ENCODE results near the gene PACRG. TPM values are rescaled to one million over a fixed set of nuclear protein-coding genes. Genes with fewer than 3 reads are reported as not detected.

PACRG gene
- polyA plus RNA-seq, 1 donor from 2014 or later = 16.6 TPM

DNA sequence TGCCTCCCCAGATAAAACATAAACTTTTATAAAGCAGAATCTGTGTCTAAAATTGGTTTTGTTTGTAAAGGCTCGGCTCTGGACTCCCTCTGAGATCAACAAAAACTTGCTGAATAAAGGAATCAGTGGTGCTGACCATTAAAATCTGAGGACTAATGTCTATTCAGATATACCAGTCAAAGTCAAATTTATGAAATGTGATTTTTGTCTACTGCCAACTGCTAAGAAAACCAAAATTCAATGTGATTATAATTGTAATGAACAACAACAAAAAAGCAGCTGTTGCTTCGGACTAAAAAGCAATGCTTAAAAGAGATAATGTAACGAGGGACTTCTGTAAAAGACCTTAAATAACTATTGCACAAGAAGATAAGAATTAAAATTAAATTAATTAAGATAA is 26.8 kb upstream of the PACRG start:
- TF ChIP-seq MXI1 (conservative IDR thresholded peaks at IDR 0.05; ENCODE audit: poor library complexity, severe bottlenecking) (no peak), TAF1 (IDR thresholded peaks at IDR 0.05; ENCODE audit: low read depth) (no peak), EP300 (conservative IDR thresholded peaks at IDR 0.05; ENCODE audit: poor library complexity, severe bottlenecking) (no peak), EZH2 (IDR thresholded peaks at IDR 0.05; ENCODE audit: borderline replicate concordance, insufficient read depth, low read length, poor library complexity, severe bottlenecking) (no peak), SMC3 (conservative IDR thresholded peaks at IDR 0.05; ENCODE audit: poor library complexity) (no peak), RAD21 (conservative IDR thresholded peaks at IDR 0.05) (no peak), POLR2AphosphoS5 (IDR thresholded peaks at IDR 0.05) (no peak)
- TF ChIP-seq, protein P1, sequence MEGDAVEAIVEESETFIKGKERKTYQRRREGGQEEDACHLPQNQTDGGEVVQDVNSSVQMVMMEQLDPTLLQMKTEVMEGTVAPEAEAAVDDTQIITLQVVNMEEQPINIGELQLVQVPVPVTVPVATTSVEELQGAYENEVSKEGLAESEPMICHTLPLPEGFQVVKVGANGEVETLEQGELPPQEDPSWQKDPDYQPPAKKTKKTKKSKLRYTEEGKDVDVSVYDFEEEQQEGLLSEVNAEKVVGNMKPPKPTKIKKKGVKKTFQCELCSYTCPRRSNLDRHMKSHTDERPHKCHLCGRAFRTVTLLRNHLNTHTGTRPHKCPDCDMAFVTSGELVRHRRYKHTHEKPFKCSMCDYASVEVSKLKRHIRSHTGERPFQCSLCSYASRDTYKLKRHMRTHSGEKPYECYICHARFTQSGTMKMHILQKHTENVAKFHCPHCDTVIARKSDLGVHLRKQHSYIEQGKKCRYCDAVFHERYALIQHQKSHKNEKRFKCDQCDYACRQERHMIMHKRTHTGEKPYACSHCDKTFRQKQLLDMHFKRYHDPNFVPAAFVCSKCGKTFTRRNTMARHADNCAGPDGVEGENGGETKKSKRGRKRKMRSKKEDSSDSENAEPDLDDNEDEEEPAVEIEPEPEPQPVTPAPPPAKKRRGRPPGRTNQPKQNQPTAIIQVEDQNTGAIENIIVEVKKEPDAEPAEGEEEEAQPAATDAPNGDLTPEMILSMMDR (IDR thresholded peaks at IDR 0.05; ENCODE audit: poor library complexity, severe bottlenecking) = no peak
- TF ChIP-seq, protein P2, sequence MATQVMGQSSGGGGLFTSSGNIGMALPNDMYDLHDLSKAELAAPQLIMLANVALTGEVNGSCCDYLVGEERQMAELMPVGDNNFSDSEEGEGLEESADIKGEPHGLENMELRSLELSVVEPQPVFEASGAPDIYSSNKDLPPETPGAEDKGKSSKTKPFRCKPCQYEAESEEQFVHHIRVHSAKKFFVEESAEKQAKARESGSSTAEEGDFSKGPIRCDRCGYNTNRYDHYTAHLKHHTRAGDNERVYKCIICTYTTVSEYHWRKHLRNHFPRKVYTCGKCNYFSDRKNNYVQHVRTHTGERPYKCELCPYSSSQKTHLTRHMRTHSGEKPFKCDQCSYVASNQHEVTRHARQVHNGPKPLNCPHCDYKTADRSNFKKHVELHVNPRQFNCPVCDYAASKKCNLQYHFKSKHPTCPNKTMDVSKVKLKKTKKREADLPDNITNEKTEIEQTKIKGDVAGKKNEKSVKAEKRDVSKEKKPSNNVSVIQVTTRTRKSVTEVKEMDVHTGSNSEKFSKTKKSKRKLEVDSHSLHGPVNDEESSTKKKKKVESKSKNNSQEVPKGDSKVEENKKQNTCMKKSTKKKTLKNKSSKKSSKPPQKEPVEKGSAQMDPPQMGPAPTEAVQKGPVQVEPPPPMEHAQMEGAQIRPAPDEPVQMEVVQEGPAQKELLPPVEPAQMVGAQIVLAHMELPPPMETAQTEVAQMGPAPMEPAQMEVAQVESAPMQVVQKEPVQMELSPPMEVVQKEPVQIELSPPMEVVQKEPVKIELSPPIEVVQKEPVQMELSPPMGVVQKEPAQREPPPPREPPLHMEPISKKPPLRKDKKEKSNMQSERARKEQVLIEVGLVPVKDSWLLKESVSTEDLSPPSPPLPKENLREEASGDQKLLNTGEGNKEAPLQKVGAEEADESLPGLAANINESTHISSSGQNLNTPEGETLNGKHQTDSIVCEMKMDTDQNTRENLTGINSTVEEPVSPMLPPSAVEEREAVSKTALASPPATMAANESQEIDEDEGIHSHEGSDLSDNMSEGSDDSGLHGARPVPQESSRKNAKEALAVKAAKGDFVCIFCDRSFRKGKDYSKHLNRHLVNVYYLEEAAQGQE (IDR thresholded peaks at IDR 0.05; ENCODE audit: borderline replicate concordance) = no peak

DNA sequence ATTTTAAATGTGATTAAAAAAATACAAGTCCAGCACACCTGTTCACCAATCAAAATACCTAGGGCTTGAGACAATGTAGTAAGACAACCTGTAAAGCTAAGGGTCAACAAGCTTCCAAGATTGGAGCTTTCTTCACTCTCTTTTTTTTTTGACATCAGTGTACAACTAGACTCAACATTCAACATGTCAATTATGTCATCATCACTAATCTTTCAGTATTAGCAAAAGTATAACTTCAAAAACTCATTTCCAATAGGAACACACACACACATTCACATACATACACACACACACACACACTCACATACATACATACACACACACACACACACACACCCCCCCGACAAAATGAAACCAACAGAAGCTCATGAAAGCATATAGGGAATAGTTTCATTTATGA is 26.2 kb upstream of the PACRG start:
- Histone ChIP-seq H4K20me1 (ENCODE audit: insufficient read depth) (no peaks in the 10 kb centered on the region), H3K79me2 (replicated peaks; ENCODE audit: insufficient read depth, low read length) (no peaks in the 10 kb centered on the region), H3F3A (ENCODE audit: insufficient read depth, low read length, poor library complexity, severe bottlenecking) (no peaks in the 10 kb centered on the region), H3K9ac (ENCODE audit: low read length) (no peak overlapping the region), H3K9me2 (ENCODE audit: insufficient read depth, low read length) (no peaks in the 10 kb centered on the region), H3K4me3 (ENCODE audit: low read length) (no peak overlapping the region), H3K4me2 (ENCODE audit: low read length) (no peak overlapping the region), H3K36me3 (ENCODE audit: insufficient read depth, low read length) (no peaks in the 10 kb centered on the region), H2AFZ (ENCODE audit: low read depth, low read length) (no peak overlapping the region), H3K27ac (ENCODE audit: low read length) (no peak overlapping the region), H3K9me3 (ENCODE audit: low read length) (no peaks in the 10 kb centered on the region), H3K27me3 (ENCODE audit: insufficient read depth, low read depth, low read length) (no peaks in the 10 kb centered on the region)
- TF ChIP-seq TAF1 (IDR thresholded peaks at IDR 0.05; ENCODE audit: low read depth) (no peak), EP300 (conservative IDR thresholded peaks at IDR 0.05; ENCODE audit: poor library complexity, severe bottlenecking) (no peak), MXI1 (conservative IDR thresholded peaks at IDR 0.05; ENCODE audit: poor library complexity, severe bottlenecking) (no peak), SMC3 (conservative IDR thresholded peaks at IDR 0.05; ENCODE audit: poor library complexity) (no peak), EZH2 (IDR thresholded peaks at IDR 0.05; ENCODE audit: borderline replicate concordance, insufficient read depth, low read length, poor library complexity, severe bottlenecking) (no peak), POLR2AphosphoS5 (IDR thresholded peaks at IDR 0.05) (no peak), RAD21 (conservative IDR thresholded peaks at IDR 0.05) (no peak)
- TF ChIP-seq, protein P2 (IDR thresholded peaks at IDR 0.05; ENCODE audit: borderline replicate concordance) = no peak
- TF ChIP-seq, protein P1 (IDR thresholded peaks at IDR 0.05; ENCODE audit: poor library complexity, severe bottlenecking) = no peak

More for the DNA sequence above, 26.8 kb upstream of the PACRG start:
- no peak overlapping the region for H3K27ac ChIP-seq (ENCODE audit: low read length)
- H4K20me1 ChIP-seq (ENCODE audit: insufficient read depth) = no peaks in the 10 kb centered on the region
- no peak overlapping the region for H3K9ac ChIP-seq (ENCODE audit: low read length)
- H2AFZ ChIP-seq (ENCODE audit: low read depth, low read length) = no peak overlapping the region
- no peaks in the 10 kb centered on the region for H3K79me2 ChIP-seq (replicated peaks; ENCODE audit: insufficient read depth, low read length)
- no peak overlapping the region for H3K4me2 ChIP-seq (ENCODE audit: low read length)
- no peaks in the 10 kb centered on the region for H3K36me3 ChIP-seq (ENCODE audit: insufficient read depth, low read length)
- no peak overlapping the region for H3K4me3 ChIP-seq (ENCODE audit: low read length)
- H3F3A ChIP-seq (ENCODE audit: insufficient read depth, low read length, poor library complexity, severe bottlenecking) = no peaks in the 10 kb centered on the region
- no peaks in the 10 kb centered on the region for H3K9me3 ChIP-seq (ENCODE audit: low read length)
- no peaks in the 10 kb centered on the region for H3K27me3 ChIP-seq (ENCODE audit: insufficient read depth, low read depth, low read length)
- no peaks in the 10 kb centered on the region for H3K9me2 ChIP-seq (ENCODE audit: insufficient read depth, low read length)

Data from neural cell (in vitro differentiated cells).